Left forelimb (tissue), 1 donor: ENCODE results near the gene CTNS.

Experiments
- DNase-seq: peaks from one replicate; pipeline ENCODE4 v3.0.0-alpha.2; 2018; ENCODE audit warnings: low spot score

The CTNS gene

GRCh38 chr17:3626831-3627768, 9.5 kb upstream of the CTNS start:
- no peak for DNase-seq

GRCh38 chr17:3627769-3628167, 8.8 kb upstream of the CTNS start:
- DNase-seq: no peak

GRCh38 chr17:3630781-3631180, 5.8 kb upstream of the CTNS start:
- DNase-seq: no peak

DNA sequence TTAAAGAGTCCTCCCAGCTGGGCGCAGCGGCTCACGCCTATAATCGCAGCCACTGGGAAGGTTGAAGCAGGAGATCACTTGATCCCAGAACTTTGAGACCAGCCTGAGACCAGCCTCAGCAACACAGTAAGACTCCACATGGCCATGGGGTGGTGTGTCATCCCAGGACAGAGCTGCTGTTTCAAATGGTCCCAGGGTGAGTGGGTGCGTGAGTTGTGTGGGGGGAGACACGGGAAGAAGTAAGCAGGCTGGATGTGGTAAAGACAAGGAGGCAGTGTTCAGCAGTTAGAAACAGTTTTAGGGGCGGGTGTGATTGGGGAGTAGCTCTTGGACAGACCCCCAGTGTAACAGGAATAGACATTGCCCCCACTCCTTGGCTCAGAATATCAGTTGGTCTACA, 4.3 kb upstream of the CTNS start:
- DNase-seq: no peak

GRCh38 chr17:3635474-3636153, 946 bp upstream of the CTNS start:
- no peak for DNase-seq

GRCh38 chr17:3636908-3637373, 381 bp downstream of the CTNS start:
- no peak for DNase-seq

DNA sequence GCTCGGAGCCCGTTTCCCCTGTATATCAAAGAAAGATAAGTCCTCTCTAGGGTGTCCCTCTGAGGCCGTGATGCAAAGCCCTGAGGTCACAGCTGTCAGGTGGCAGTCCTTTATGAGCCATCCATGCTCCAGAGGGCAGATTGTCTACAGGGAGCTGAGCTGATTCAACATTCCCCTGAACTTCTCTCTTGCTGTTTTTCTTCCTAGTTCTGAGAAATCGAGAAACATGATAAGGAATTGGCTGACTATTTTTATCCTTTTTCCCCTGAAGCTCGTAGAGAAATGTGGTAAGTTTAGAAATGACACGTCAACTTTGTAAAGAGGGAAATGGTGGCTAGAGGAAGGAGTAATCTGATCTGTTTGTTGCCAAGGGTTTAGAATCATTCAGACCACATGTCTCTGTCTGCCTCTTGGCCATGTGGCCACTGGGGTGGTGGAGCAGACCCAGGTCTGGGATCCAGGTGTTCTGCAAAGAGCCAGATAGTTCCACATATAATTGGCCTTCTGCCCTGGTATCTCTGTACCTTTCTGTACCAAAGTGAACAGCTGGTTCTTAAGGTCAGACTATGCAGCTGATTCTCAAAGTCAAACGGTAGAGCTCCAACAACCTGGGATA, 3.5 kb downstream of the CTNS start:
- no peak for DNase-seq

GRCh38 chr17:3641014-3641413, 4.5 kb downstream of the CTNS start:
- no peak for DNase-seq

- no peak for DNase-seq
Measured at GRCh38 chr17:3641717-3642486, 5.3 kb downstream of the CTNS start.

GRCh38 chr17:3643889-3644349, 7.4 kb downstream of the CTNS start:
- DNase-seq: no peak

DNA sequence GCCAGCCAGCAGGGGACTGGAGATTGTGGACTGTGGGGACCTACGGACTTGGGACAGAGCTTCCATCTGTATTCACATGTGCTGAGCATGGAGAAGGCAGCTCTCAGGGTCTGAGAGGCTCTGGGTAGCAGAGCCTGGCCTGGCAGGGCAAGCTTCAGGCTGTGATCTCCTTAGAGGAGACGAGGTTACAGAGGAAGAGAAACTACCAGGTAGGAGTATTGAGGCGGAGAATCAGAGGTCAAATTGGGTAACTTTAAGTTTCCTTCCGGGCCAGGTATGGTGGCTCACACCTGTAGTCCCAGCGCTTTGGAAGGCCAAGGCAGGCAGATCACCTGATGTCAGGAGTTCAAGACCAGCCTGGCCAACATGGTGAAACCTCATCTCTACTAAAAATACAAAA, 8.8 kb downstream of the CTNS start:
- DNase-seq: no peak

DNA sequence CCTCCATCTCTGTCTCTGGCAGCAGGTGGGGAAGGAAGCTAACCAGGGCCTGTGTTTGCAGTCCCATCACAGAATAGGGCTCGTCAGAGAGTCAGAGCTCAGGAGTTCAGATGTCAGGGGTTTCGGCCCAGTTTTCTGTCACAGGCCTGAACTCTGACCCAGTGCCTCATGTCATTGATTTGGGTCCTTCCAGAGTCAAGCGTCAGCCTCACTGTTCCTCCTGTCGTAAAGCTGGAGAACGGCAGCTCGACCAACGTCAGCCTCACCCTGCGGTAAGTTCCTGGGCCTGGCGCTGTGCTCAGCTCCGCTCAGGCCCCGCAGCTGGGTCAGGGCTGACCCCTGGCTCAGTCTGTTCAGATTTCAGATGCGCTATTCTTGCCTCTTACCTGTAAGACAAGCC, 10.7 kb downstream of the CTNS start:
- DNase-seq: no peak

DNA sequence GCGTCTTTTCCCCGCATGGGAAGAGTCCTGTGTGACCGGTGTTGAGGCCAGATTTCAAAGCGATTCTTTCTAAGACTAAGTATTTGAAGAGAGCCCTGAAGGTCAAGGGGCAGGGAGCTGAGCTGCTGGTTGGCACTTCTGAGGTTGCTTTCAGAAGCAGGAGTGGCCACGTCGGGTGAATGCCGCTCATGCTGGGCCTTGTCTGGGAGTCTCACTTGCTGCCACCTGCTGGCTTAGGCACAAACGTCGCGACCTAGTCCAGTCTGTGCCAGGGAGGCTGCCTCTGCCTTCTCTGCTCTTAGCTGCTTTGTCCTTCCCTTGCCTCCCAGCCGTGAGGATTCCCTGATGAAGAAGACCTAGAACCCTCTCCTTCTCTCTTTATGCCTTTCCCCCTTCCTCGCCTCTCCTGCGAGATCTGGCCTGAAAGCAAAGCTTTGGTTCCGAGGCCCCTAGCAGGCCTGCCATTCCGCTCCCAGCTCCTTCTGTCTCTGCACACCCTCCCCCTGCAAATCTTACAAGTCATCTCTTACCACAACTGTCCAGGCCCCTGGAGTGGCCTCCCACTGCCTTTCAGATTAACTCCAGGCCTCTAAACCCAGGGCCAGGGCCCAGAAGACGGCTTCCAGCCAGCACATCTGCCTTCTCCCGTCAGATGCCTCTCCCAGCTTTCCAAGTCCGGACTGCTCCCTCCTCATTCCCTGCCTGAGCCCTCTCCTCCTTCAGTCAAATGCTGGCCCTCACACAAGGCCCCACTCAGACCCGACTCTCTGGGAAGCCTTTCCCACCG, 11.4 kb downstream of the CTNS start:
- DNase-seq: no peak

- DNase-seq: no peak
Measured at GRCh38 chr17:3655766-3656165, 19.2 kb downstream of the CTNS start.

- no peak for DNase-seq
Measured at GRCh38 chr17:3656353-3656752, 19.8 kb downstream of the CTNS start.

DNA sequence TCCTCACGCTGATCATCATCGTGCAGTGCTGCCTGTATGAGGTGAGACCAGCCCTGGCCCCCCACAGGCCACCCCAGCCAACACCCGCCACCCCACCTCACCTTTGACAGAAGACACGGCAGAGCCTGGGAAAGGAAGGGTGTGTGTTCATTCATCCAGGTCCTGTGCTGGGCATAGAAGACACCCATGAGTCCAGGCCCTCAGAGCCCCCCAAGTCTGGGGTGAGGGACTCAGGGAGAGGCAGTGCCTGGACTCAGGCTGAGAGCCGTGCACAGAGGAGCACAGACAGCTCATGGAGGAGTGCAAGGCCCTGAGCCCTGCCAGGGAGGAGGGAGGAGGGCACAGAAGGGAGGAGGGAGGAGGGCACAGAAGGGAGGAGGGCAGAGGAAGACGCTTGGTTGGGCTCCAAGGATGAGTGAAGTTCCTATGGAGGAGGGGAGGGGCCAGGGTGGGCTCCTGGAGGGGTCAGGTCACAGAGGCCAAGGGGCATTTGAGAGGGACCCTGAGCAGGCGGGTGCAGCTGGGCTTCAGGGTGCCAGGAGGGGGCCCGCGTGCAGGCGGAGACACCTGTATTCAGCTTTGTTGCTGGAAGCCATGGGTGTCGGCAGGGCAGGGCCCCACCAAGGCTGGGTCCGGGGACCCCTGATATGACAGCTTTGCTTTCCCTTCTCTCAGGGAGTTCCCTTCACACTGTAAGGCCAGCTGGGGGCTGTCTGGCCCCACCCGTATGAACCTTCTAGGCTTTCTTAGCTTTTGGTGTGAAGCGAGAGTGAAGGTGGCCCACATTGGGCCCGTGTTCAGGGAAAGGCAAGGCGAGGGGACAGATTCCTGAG, 20.4 kb downstream of the CTNS start:
- DNase-seq: no peak

- no peak for DNase-seq
Measured at GRCh38 chr17:3657588-3657869, 21.0 kb downstream of the CTNS start.

DNA sequence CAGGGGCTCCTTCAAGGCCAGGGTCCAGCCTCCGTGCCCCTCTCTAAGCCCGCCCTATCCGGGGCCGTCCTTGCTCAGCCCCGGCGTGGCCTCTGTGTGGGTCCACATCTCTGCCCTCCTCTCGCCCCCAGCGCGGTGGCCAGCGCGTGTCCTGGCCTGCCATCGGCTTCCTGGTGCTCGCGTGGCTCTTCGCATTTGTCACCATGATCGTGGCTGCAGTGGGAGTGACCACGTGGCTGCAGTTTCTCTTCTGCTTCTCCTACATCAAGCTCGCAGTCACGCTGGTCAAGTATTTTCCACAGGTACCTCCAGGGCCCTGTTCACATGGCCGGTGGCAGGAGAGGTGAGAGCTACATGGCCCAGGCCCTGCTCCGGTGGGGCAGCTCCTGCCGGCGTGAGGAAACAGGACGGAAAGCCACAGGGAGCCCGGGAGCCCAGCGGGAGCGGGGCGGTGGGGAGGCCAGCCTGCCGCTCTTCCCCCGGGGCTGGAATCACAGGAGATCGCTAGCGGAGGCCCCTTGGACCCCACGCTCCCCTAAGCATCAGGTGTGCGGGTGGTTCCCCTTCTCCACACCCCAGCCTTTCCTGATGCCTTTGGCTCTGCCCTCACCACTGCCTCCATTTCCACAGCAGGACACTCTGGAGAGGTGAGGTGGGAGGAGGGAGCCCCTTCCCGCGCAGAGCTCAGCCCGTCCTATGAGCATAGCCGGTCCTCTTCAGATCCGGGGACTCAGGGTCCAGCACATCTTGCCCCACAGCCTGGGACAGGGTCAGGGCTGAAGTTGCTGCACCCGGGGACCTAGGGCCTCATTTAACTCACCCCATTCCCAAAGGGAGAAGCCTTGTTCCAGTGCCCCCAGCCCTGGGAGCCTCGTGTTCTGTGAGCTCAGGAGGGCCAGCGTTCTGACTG, 21.6 kb downstream of the CTNS start:
- DNase-seq: no peak

- DNase-seq: no peak
Measured at GRCh38 chr17:3658784-3659449, 22.4 kb downstream of the CTNS start.
